GM12878 (cell line): ENCODE data around the gene MRPL54. TPM values are rescaled to one million over a fixed set of nuclear protein-coding genes. Genes with fewer than 3 reads are reported as not detected.

Source experiments
- ATAC-seq: fragments of 200-7000 bp; cut with Tn5 transposase; 3 replicates; pipeline ENCODE4 v1.9.1; 2020; ENCODE audit warnings: mild to moderate bottlenecking, moderate library complexity
- BruUV-seq: library from RNA; stranded (reverse); fragments of 400-500 nt; replicated peaks from 2 replicates; lab custom pipeline; 2021; lab: Mats Ljungman, UMichigan
- CTCF ChIA-PET: fragments of 300-600 bp; sonication (Branson Sonifier 250); formaldehyde crosslinking; extraction: SDS; loops from one replicate; lab custom pipeline; 2021; ENCODE audit warnings: inconsistent platforms; lab: Yijun Ruan, JAX
- POLR2A ChIA-PET: fragments of 350-600 bp; formaldehyde crosslinking; extraction: SDS; loops from one replicate; lab custom pipeline; 2021; ENCODE audit warnings: inconsistent platforms; lab: Charles Lee
- RAD21 ChIA-PET: fragments of 300-600 bp; sonication (Branson Sonifier 250); formaldehyde crosslinking; loops from one replicate; lab custom pipeline; 2023; ENCODE audit warnings: antibody characterized with exemption; ENCODE audit not compliant: unreplicated experiment; lab: Charles Lee
- SMC1A ChIA-PET: fragments of 300-600 bp; sonication (Branson Sonifier 250); formaldehyde crosslinking; loops from one replicate; lab custom pipeline; 2023; ENCODE audit not compliant: unreplicated experiment, uncharacterized antibody; lab: Charles Lee
- DNase-seq: peaks from one replicate; pipeline ENCODE4 v3.0.0-alpha.2; 2011; ENCODE audit warnings: low read depth, low spot score
- FAIRE-seq: peaks from 3 replicates; lab custom pipeline; 2011; peaks lifted over from hg19 to GRCh38; lab: Jason Lieb, UNC
- H2AFZ ChIP-seq: 2 replicates; pipeline ENCODE4 v1.6.0; 2011; ENCODE audit warnings: low read depth, low read length, control low read depth; ENCODE audit not compliant: control insufficient read depth
- H3K27ac ChIP-seq: 2 replicates; pipeline ENCODE4 v1.5.1; 2011; ENCODE audit warnings: control low read depth; ENCODE audit not compliant: control insufficient read depth, insufficient read depth
- H3K27me3 ChIP-seq, 2 experiments: replicated peaks in 1 of 2; 2 replicates each; pipeline versions ENCODE4 v1.6.0 to v1.6.1; 2011; ENCODE audit warnings: low read length in 1 of 2; ENCODE audit not compliant: control insufficient read depth in 2 of 2, insufficient read depth in 2 of 2
- H3K36me3 ChIP-seq, 2 experiments: 2 replicates each; pipeline ENCODE4 v1.5.1; 2011; ENCODE audit warnings: low read length in 1 of 2; ENCODE audit not compliant: control insufficient read depth in 2 of 2, insufficient read depth in 2 of 2
- H3K4me1 ChIP-seq: 2 replicates; pipeline ENCODE4 v1.6.1; 2011; ENCODE audit warnings: mild to moderate bottlenecking, low read length, moderate library complexity, mixed read lengths; ENCODE audit not compliant: control insufficient read depth, insufficient read depth
- H3K4me2 ChIP-seq: 2 replicates; pipeline ENCODE4 v1.6.0; 2011; ENCODE audit warnings: control low read depth; ENCODE audit not compliant: control insufficient read depth, insufficient read depth
- H3K4me3 ChIP-seq: fragments of 200-600 bp; sonication (generic); 2 replicates; pipeline ENCODE4 v1.5.1; 2016
- H3K79me2 ChIP-seq: 2 replicates; pipeline ENCODE4 v1.6.0; 2011; ENCODE audit warnings: low read length; ENCODE audit not compliant: control insufficient read depth, insufficient read depth
- H3K9ac ChIP-seq: 2 replicates; pipeline ENCODE4 v1.8.0; 2011; ENCODE audit warnings: low read length, control low read depth, mixed read lengths; ENCODE audit not compliant: control insufficient read depth, insufficient read depth
- H3K9me3 ChIP-seq: replicated peaks from 3 replicates; pipeline ENCODE4 v1.5.1; 2011; ENCODE audit warnings: mild to moderate bottlenecking, low read length; ENCODE audit not compliant: control insufficient read depth, insufficient read depth
- H4K20me1 ChIP-seq: 2 replicates; pipeline ENCODE4 v1.6.0; 2011; ENCODE audit not compliant: control insufficient read depth, insufficient read depth
- ATF2 ChIP-seq: IDR thresholded peaks from 2 replicates; pipeline ENCODE4 v1.6.1; 2012; ENCODE audit warnings: low read length, inconsistent platforms
- BMI1 ChIP-seq: fragments of 450-650 bp; IDR thresholded peaks from 2 replicates; pipeline ENCODE4 v1.6.1; 2016; ENCODE audit warnings: mild to moderate bottlenecking, moderate library complexity, borderline replicate concordance
- BRCA1 ChIP-seq: IDR thresholded peaks from 2 replicates; pipeline ENCODE4 v1.6.1; 2011; ENCODE audit warnings: low read depth, low read length, improper control_type of control experiment
- CBFB ChIP-seq: IDR thresholded peaks from 2 replicates; pipeline ENCODE4 v1.6.1; 2016; ENCODE audit warnings: antibody characterized with exemption, low read depth
- CREM ChIP-seq: IDR thresholded peaks from 2 replicates; pipeline ENCODE4 v1.6.1; 2014; ENCODE audit warnings: antibody characterized with exemption, low read depth
- E2F4 ChIP-seq: IDR thresholded peaks from 2 replicates; pipeline ENCODE4 v1.6.1; 2012; ENCODE audit warnings: low read depth, low read length, improper control_type of control experiment
- JUNB ChIP-seq: IDR thresholded peaks from 2 replicates; pipeline ENCODE4 v1.6.1; 2016; ENCODE audit warnings: antibody characterized with exemption, mild to moderate bottlenecking
- KAT2A ChIP-seq: conservative IDR thresholded peaks from 2 replicates; pipeline ENCODE4 v1.6.1; 2011; ENCODE audit warnings: low read depth, low read length; ENCODE audit not compliant: control insufficient read depth
- LARP7 ChIP-seq: fragments of 450-650 bp; IDR thresholded peaks from 2 replicates; pipeline ENCODE4 v1.6.1; 2017; ENCODE audit warnings: mild to moderate bottlenecking
- MXI1 ChIP-seq: fragments of 150-350 bp; IDR thresholded peaks from 2 replicates; pipeline ENCODE4 v1.6.1; 2011; ENCODE audit warnings: low read depth, mild to moderate bottlenecking, inconsistent platforms, low read length, improper control_type of control experiment
- NFIC ChIP-seq: IDR thresholded peaks from 2 replicates; pipeline ENCODE4 v1.6.1; 2012; ENCODE audit warnings: low read depth, mild to moderate bottlenecking, inconsistent platforms, low read length, moderate library complexity
- NKRF ChIP-seq: fragments of 450-650 bp; conservative IDR thresholded peaks from 2 replicates; pipeline ENCODE4 v1.6.1; 2017; ENCODE audit warnings: mild to moderate bottlenecking, moderate library complexity
- POLR2A ChIP-seq: IDR thresholded peaks from 2 replicates; pipeline ENCODE4 v1.6.1; 2011; ENCODE audit warnings: low read depth, mild to moderate bottlenecking, low read length
- PRDM15 ChIP-seq: fragments of 450-650 bp; formaldehyde crosslinking; IDR thresholded peaks from 2 replicates; pipeline ENCODE4 v1.4.0; 2020; ENCODE audit warnings: mild to moderate bottlenecking, moderate library complexity
- TBL1XR1 ChIP-seq: IDR thresholded peaks from 2 replicates; pipeline ENCODE4 v1.6.1; 2012; ENCODE audit warnings: low read depth, low read length, improper control_type of control experiment
- USF2 ChIP-seq: IDR thresholded peaks from 2 replicates; pipeline ENCODE4 v1.6.1; 2011; ENCODE audit warnings: low read depth, low read length, improper control_type of control experiment, borderline replicate concordance
- WGBS: methylation state at CpG from one replicate; pipeline ENCODE4 v1.1.6; 2016; ENCODE audit warnings: low lambda C conversion rate; ENCODE audit not compliant: insufficient replicate concordance, insufficient coverage; ENCODE audit errors: missing lambda C conversion rate; 5-methylcytosine and 5-hydroxymethylcytosine counted together
- in situ Hi-C: fragments of 300-500 bp; cut with MboI; formaldehyde crosslinking; loops from 9 replicates; pipeline ENCODE4 v1.14.3; 2018; ENCODE audit warnings: mixed read lengths
- intact Hi-C: fragments of 100-400 bp; cut with micrococcal nuclease; formaldehyde crosslinking; loops from one replicate; pipeline ENCODE4 v1.14.2; 2022; ENCODE audit not compliant: unreplicated experiment
- polyA plus RNA-seq, 11 experiments: library from polyadenylated mRNA; depleted of rRNA in 4 of 11; unstranded in 6 of 11; stranded (reverse) in 5 of 11; fragments of >200 nt; fragmentation: Nextera tagmentation in 4 of 11; fragmentation: Illumina TruSeq in 1 of 11; extraction: Ambion mirVana in 4 of 11; extraction: Trizol in 1 of 11; gene quantifications; 1 replicate in 1 of 11; 2 replicates in 10 of 11; pipeline versions ENCODE4 v1.2.1 to v1.2.3, GENCODE V29; 2011 to 2016; ENCODE audit warnings: inconsistent platforms in 2 of 11, missing spikeins in 2 of 11, low read depth in 1 of 11
- total RNA-seq, 4 experiments: library from RNA; depleted of rRNA in 3 of 4; stranded (reverse); fragments of >200 nt in 3 of 4; fragmentation: Illumina TruSeq in 1 of 4; extraction: Trizol in 1 of 4; gene quantifications; 2 replicates each; pipeline versions ENCODE4 v1.2.1 to v1.2.3, GENCODE V29; 2013 to 2021

The MRPL54 gene
- total and polyA plus RNA-seq, 10 of the 15 experiments (the other 5 are each of a cell fraction or from before 2014, with no cell fraction given): 3.1 to 98.7 (median 75.2) TPM

GRCh38 chr19:3751236-3751635, 11.2 kb upstream of the MRPL54 start:
- H3K4me1 ChIP-seq: no peaks in the 10 kb centered on the region
- POLR2A ChIA-PET: no interaction called here
- no peaks in the 10 kb centered on the region for H4K20me1 ChIP-seq
- no peaks in the 10 kb centered on the region for H3K79me2 ChIP-seq
- H2AFZ ChIP-seq: no peak overlapping the region
- H3K9me3 ChIP-seq: no peaks in the 10 kb centered on the region
- intact Hi-C loops: no loop called here
- FAIRE-seq: no peak
- H3K36me3 ChIP-seq: peaks cover 0 to 5% of the 10 kb centered on the region in 2 experiments; a peak in 1 of 4 replicates
- no peaks in the 10 kb centered on the region for H3K27me3 ChIP-seq
- ATAC-seq: no peak
- no peak overlapping the region for H3K27ac ChIP-seq
- SMC1A ChIA-PET: no interaction called here
- no peak overlapping the region for H3K4me3 ChIP-seq
- RAD21 ChIA-PET: no interaction called here
- DNase-seq: no peak
- 96% methylated on average over 8 of the region's 30 CpGs for WGBS
- H3K4me2 ChIP-seq: no peak overlapping the region
- no TSS peak for BruUV-seq
- CTCF ChIA-PET: no interaction called here
- H3K9ac ChIP-seq: no peak overlapping the region
- in situ Hi-C loops: no loop called here
- no peak for TF ChIP-seq ATF2
- TF ChIP-seq PRDM15 (CRISPR knock-in tag): no peak
- TF ChIP-seq CREM: no peak
- TF ChIP-seq JUNB: no peak
- no peak for TF ChIP-seq USF2
- no peak for TF ChIP-seq E2F4
- no peak for TF ChIP-seq MXI1
- TF ChIP-seq LARP7: no peak
- no peak for TF ChIP-seq TBL1XR1
- no peak for TF ChIP-seq NKRF
- no peak for TF ChIP-seq NFIC
- no peak for TF ChIP-seq BRCA1
- TF ChIP-seq BMI1: no peak
- TF ChIP-seq CBFB: no peak
- TF ChIP-seq KAT2A: no peak
- no peak for TF ChIP-seq POLR2A
